Left lung (tissue), 10 donors: ENCODE measurements around the gene RASGEF1C. TPM values are rescaled to one million over a fixed set of nuclear protein-coding genes. Genes with fewer than 3 reads are reported as not detected.

Experiments
- ATAC-seq: fragments of 200-7000 bp; cut with Tn5 transposase; one replicate; pipeline ENCODE4 v1.9.1; 2020; ENCODE audit warnings: moderate library complexity
- DNase-seq, 4 donors: peaks; one replicate each; pipeline ENCODE4 v3.0.0-alpha.2; 2013 to 2020
- H3K27ac ChIP-seq, 2 donors: fragments of 200-600 bp; sonication (generic) in 1 of 2; one replicate each; pipeline versions ENCODE4 v1.5.0 to v1.8.0; 2020 to 2021
- H3K27me3 ChIP-seq, 2 donors: fragments of 200-600 bp; sonication (generic) in 1 of 2; one replicate each; pipeline versions ENCODE4 v1.5.0 to v1.8.0; 2020 to 2021
- H3K36me3 ChIP-seq, 2 donors: fragments of 200-600 bp; sonication (generic) in 1 of 2; one replicate each; pipeline versions ENCODE4 v1.5.0 to v1.8.0; 2020 to 2021
- H3K4me1 ChIP-seq, 2 donors: fragments of 200-600 bp; one replicate each; pipeline ENCODE4 v1.8.0; 2021
- H3K4me3 ChIP-seq, 2 donors: fragments of 200-600 bp; sonication (generic) in 1 of 2; one replicate each; pipeline versions ENCODE4 v1.5.0 to v1.8.0; 2020 to 2021; ENCODE audit warnings: mild to moderate bottlenecking in 1 of 2
- H3K9me3 ChIP-seq, 2 donors: fragments of 200-600 bp; sonication (generic) in 1 of 2; one replicate each; pipeline versions ENCODE4 v1.5.0 to v1.8.0; 2020 to 2021
- intact Hi-C, 2 donors: fragments of 100-400 bp; cut with DNase I; formaldehyde crosslinking; loops; one replicate each; pipeline versions ENCODE4 v1.11.2 to v1.14.2; 2022
- polyA plus RNA-seq, 6 donors: library from polyadenylated mRNA; unstranded; fragments of 120-200 nt; gene quantifications; one replicate each; pipeline ENCODE4 v1.2.1, GENCODE V29; 2013; ENCODE audit not compliant: insufficient read length in 6 of 6
- total RNA-seq, 2 donors: library from RNA; stranded (reverse); fragmentation: NEBNext Ultra II Directional; extraction: Animal tissue kit (Norgen Biotek cat#: 25700); gene quantifications; one replicate each; pipeline ENCODE4 v1.2.1, GENCODE V29; 2021
- TF ChIP-seq, protein P1 (sequence below), 2 donors: fragments of 200-600 bp; sonication (generic) in 1 of 2; IDR thresholded peaks; one replicate each; pipeline versions ENCODE4 v1.5.0 to v1.8.0; 2021; ENCODE audit warnings: antibody characterized with exemption in 2 of 2
- donor health status: DM: no; HTN: yes; CAD: no.
- donor health status: DM: no; HTN: no; CAD: no.

RASGEF1C gene
- total and polyA plus RNA-seq, 8 donors, result 0.09 to 0.34 (median 0.17) TPM; not detected in 3

DNA sequence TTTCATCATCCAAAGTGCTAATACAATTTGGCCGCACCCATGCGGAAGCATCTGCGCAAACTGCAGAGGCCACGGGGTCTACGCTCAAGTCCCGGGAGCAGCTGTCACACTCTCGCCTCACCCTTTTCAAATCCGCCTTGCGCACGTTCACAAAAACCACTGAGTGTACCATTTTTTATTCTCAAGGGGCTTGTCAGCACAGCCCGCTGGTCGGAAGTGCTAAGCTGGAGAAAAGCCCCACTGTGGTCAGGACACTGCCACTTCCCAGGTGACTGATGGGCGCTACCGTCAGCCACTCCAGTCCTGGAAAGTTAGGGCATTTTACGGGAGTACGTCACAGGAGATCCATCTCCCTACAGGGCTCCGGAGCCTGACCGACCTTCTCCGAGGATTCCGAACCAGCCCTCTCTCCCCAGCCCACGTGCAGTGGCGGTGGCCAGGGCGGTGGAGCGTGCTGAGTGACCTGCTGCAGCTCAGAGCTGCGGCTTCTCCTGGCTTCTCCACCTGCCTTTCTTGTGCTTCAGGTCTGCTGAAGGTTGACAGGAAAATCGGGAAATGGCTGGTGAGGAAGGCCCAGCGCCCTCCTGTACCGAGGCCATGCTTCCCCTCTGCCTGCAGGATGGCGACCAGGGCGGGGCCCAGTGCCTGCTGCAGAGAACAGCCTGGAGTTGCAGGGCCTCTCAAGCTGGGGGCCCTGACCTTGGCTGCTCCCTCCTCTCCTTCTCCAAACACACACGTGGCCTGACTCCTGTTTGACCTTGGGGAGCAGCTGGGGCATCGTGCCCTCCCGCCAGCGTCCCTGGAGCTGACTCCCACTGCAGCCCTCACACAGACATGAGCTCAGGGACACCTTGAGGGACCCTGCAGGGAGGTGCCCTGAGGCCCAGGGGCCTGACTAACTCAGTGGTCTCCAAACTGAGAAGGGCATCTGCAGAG is 14.3 kb downstream of the RASGEF1C start:
- no peaks in the 10 kb centered on the region for H3K36me3 ChIP-seq
- H3K9me3 ChIP-seq, result no peaks in the 10 kb centered on the region
- no peak overlapping the region for H3K4me3 ChIP-seq
- no peak for ATAC-seq
- DNase-seq, result no peak
- no peaks in the 10 kb centered on the region for H3K4me1 ChIP-seq
- TF ChIP-seq, protein P1, sequence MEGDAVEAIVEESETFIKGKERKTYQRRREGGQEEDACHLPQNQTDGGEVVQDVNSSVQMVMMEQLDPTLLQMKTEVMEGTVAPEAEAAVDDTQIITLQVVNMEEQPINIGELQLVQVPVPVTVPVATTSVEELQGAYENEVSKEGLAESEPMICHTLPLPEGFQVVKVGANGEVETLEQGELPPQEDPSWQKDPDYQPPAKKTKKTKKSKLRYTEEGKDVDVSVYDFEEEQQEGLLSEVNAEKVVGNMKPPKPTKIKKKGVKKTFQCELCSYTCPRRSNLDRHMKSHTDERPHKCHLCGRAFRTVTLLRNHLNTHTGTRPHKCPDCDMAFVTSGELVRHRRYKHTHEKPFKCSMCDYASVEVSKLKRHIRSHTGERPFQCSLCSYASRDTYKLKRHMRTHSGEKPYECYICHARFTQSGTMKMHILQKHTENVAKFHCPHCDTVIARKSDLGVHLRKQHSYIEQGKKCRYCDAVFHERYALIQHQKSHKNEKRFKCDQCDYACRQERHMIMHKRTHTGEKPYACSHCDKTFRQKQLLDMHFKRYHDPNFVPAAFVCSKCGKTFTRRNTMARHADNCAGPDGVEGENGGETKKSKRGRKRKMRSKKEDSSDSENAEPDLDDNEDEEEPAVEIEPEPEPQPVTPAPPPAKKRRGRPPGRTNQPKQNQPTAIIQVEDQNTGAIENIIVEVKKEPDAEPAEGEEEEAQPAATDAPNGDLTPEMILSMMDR (IDR thresholded peaks at IDR 0.05), result no peak
- intact Hi-C loops, result no loop called here
- peaks cover 0 to 17% of the 10 kb centered on the region in 2 donors for H3K27me3 ChIP-seq
- no peak overlapping the region for H3K27ac ChIP-seq

- no peak for DNase-seq
- H3K4me3 ChIP-seq, result no peak overlapping the region
- intact Hi-C loops, result no loop called here
Measured at GRCh38 chr5:180193749-180194375, 15.1 kb downstream of the RASGEF1C start.

GRCh38 chr5:180191716-180192115 is 17.3 kb downstream of the RASGEF1C start:
- no peak for DNase-seq
- Histone ChIP-seq H3K4me1 (no peaks in the 10 kb centered on the region), H3K36me3 (no peaks in the 10 kb centered on the region), H3K27ac (no peak overlapping the region), H3K4me3 (no peak overlapping the region), H3K27me3 (no peaks in the 10 kb centered on the region), H3K9me3 (peaks cover 0 to 14% of the 10 kb centered on the region in 2 donors)
- no peak for ATAC-seq
- TF ChIP-seq, protein P1 (IDR thresholded peaks at IDR 0.05), result no peak
- intact Hi-C loops, result no loop called here

More at GRCh38 chr5:180193749-180194375, 15.1 kb downstream of the RASGEF1C start:
- TF ChIP-seq, protein P1 (IDR thresholded peaks at IDR 0.05), result no peak
- Histone ChIP-seq H3K27me3 (peaks cover 0 to 10% of the 10 kb centered on the region in 2 donors), H3K27ac (no peak overlapping the region), H3K4me1 (no peaks in the 10 kb centered on the region), H3K9me3 (no peaks in the 10 kb centered on the region), H3K36me3 (no peaks in the 10 kb centered on the region)
- no peak for ATAC-seq

- Histone ChIP-seq H3K36me3 (no peaks in the 10 kb centered on the region), H3K9me3 (peaks cover 0 to 20% of the 10 kb centered on the region in 2 donors), H3K4me3 (no peak overlapping the region), H3K4me1 (no peaks in the 10 kb centered on the region), H3K27ac (no peak overlapping the region), H3K27me3 (no peaks in the 10 kb centered on the region)
- ATAC-seq (no peak), DNase-seq (no peak)
- intact Hi-C loops, result no loop called here
- TF ChIP-seq, protein P1 (IDR thresholded peaks at IDR 0.05), result no peak
Measured at GRCh38 chr5:180187767-180188166, 21.2 kb downstream of the RASGEF1C start.

DNA sequence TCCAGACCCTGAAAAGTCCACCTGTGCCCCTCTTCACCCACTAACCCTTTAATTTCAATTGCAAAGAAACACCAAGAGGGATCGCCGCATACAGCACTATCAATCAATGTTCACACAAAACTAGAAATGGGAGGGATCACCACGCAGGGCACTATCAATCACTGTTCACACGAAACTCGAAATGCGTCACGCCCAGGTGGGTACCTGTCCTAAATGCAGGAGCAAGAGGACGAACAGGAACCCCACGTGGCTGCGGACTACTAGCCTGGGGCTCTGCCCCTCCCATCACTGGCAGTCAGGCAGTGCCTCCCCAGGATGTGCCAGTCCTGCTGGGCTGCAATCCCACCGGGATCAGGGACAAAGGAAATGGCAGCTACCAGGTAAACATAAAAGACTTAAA is 28.2 kb downstream of the RASGEF1C start:
- intact Hi-C loops, result no loop called here
- peaks cover 0 to 6% of the 10 kb centered on the region in 2 donors for H3K9me3 ChIP-seq
- H3K27ac ChIP-seq, result no peak overlapping the region
- peaks cover 0 to 21% of the 10 kb centered on the region in 2 donors for H3K27me3 ChIP-seq
- ATAC-seq (no peak), DNase-seq (no peak)
- TF ChIP-seq, protein P1 (IDR thresholded peaks at IDR 0.05), result no peak
- H3K36me3 ChIP-seq, result no peaks in the 10 kb centered on the region
- no peaks in the 10 kb centered on the region for H3K4me1 ChIP-seq
- no peak overlapping the region for H3K4me3 ChIP-seq
